ENCODE data around the gene OPCML.

GRCh38 chr11:133171374-133171773 lies 360.9 kb downstream of the OPCML start:
- TF ChIP-seq REST (IDR thresholded peaks at IDR 0.05; ENCODE audit: insufficient replicate concordance, low read depth) (no peak), POLR2AphosphoS5 (IDR thresholded peaks at IDR 0.05; ENCODE audit: low read depth) (no peak), GABPA (IDR thresholded peaks at IDR 0.05; ENCODE audit: low read depth) (no peak)
- TF ChIP-seq, protein P1, sequence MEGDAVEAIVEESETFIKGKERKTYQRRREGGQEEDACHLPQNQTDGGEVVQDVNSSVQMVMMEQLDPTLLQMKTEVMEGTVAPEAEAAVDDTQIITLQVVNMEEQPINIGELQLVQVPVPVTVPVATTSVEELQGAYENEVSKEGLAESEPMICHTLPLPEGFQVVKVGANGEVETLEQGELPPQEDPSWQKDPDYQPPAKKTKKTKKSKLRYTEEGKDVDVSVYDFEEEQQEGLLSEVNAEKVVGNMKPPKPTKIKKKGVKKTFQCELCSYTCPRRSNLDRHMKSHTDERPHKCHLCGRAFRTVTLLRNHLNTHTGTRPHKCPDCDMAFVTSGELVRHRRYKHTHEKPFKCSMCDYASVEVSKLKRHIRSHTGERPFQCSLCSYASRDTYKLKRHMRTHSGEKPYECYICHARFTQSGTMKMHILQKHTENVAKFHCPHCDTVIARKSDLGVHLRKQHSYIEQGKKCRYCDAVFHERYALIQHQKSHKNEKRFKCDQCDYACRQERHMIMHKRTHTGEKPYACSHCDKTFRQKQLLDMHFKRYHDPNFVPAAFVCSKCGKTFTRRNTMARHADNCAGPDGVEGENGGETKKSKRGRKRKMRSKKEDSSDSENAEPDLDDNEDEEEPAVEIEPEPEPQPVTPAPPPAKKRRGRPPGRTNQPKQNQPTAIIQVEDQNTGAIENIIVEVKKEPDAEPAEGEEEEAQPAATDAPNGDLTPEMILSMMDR (IDR thresholded peaks at IDR 0.05; ENCODE audit: insufficient read depth, low read length), result no peak

All from HL-60 (cell line).